Frontal cortex (tissue), 4 donors: Measurements from ENCODE around the gene CACNG6. TPM values are rescaled to one million over a fixed set of nuclear protein-coding genes. Genes with fewer than 3 reads are reported as not detected.

ENCODE experiments used
- DNase-seq, 2 donors: peaks; one replicate each; pipeline ENCODE4 v3.0.0; 2012; ENCODE audit warnings: low spot score in 2 of 2
- FAIRE-seq: peaks from 2 replicates; lab custom pipeline; 2012; peaks lifted over from hg19 to GRCh38; lab: Jason Lieb, UNC
- total RNA-seq: library from RNA; depleted of rRNA; stranded (reverse); fragments of >200 nt; gene quantifications from one replicate; pipeline ENCODE4 v1.2.3, GENCODE V29; 2014
- donor health status: control.
- donor health status: control.
- donor health status: control.

The CACNG6 gene
- total RNA-seq, 1 donor from 2014 or later, result under 0.01 TPM

- FAIRE-seq (no peak), DNase-seq (no peak)
Observed at GRCh38 chr19:53993448-53993847, 2.0 kb downstream of the CACNG6 start.

- DNase-seq (no peak), FAIRE-seq (no peak)
Observed at GRCh38 chr19:53994811-53995210, 3.4 kb downstream of the CACNG6 start.

- FAIRE-seq, result no peak
- no peak for DNase-seq
Observed at GRCh38 chr19:53998223-53998622, 6.8 kb downstream of the CACNG6 start.

GRCh38 chr19:53999694-54000093, 8.3 kb downstream of the CACNG6 start:
- no peak for FAIRE-seq
- no peak for DNase-seq

- no peak for DNase-seq
- FAIRE-seq, result no peak
Observed at GRCh38 chr19:54001496-54001895, 10.1 kb downstream of the CACNG6 start.

- no peak for DNase-seq
- FAIRE-seq, result no peak
Observed at GRCh38 chr19:54002495-54003315, 11.3 kb downstream of the CACNG6 start.

GRCh38 chr19:54009440-54009839, 18.0 kb downstream of the CACNG6 start:
- DNase-seq (no peak), FAIRE-seq (no peak)

- FAIRE-seq (no peak), DNase-seq (no peak)
Observed at GRCh38 chr19:54010474-54010873, 19.0 kb downstream of the CACNG6 start.

- FAIRE-seq (no peak), DNase-seq (no peak)
Observed at GRCh38 chr19:54011507-54012211, 20.2 kb downstream of the CACNG6 start.

- no peak for FAIRE-seq
- no peak for DNase-seq
Observed at GRCh38 chr19:54013866-54014265, 22.4 kb downstream of the CACNG6 start.

- no peak for FAIRE-seq
- DNase-seq, result no peak
Observed at GRCh38 chr19:54014920-54015560, 23.6 kb downstream of the CACNG6 start.

GRCh38 chr19:54017261-54017660, 25.8 kb downstream of the CACNG6 start:
- no peak for FAIRE-seq

GRCh38 chr19:54021363-54021762, 29.9 kb downstream of the CACNG6 start:
- DNase-seq, result no peak
- no peak for FAIRE-seq

More at GRCh38 chr19:54017261-54017660, 25.8 kb downstream of the CACNG6 start:
- no peak for DNase-seq

GRCh38 chr19:54021932-54022331, 30.5 kb downstream of the CACNG6 start:
- FAIRE-seq, result no peak
- no peak for DNase-seq

GRCh38 chr19:54023191-54023590, 31.8 kb downstream of the CACNG6 start:
- no peak for DNase-seq
- no peak for FAIRE-seq

- DNase-seq (no peak), FAIRE-seq (no peak)
Observed at GRCh38 chr19:54024660-54025059, 33.2 kb downstream of the CACNG6 start.

GRCh38 chr19:54026656-54027055, 35.2 kb downstream of the CACNG6 start:
- no peak for FAIRE-seq

GRCh38 chr19:54029301-54029700, 37.9 kb downstream of the CACNG6 start:
- no peak for FAIRE-seq
- DNase-seq, result no peak

More at GRCh38 chr19:54026656-54027055, 35.2 kb downstream of the CACNG6 start:
- no peak for DNase-seq

GRCh38 chr19:54029930-54030490, 38.6 kb downstream of the CACNG6 start:
- DNase-seq (peak in 1 of 2 donors; percentile 47), FAIRE-seq (no peak)

GRCh38 chr19:54030895-54031586, 39.6 kb downstream of the CACNG6 start:
- FAIRE-seq (no peak), DNase-seq (no peak)
